Fibroblast of pulmonary artery (primary cell): ENCODE measurements around the gene DHX8.
"Not testable (repeated sequence)": the region's sequence is repeated elsewhere in the genome, so short reads cannot be mapped to it uniquely, and the experiment has no call there.

Source experiments
- DNase-seq: peaks from one replicate; pipeline ENCODE4 v3.0.0-alpha.2; 2010; ENCODE audit warnings: low read depth
- H3K4me3 ChIP-seq: replicated peaks from 2 replicates; pipeline ENCODE4 v1.5.1; 2011; ENCODE audit warnings: low read depth, mild to moderate bottlenecking, control low read depth, low read length, moderate library complexity
- TF ChIP-seq, protein P1 (sequence below): IDR thresholded peaks from 2 replicates; pipeline ENCODE4 v1.5.1; 2011; ENCODE audit warnings: mild to moderate bottlenecking, control low read depth, low read length, inconsistent platforms; ENCODE audit errors: missing control alignments

The DHX8 gene

DNA sequence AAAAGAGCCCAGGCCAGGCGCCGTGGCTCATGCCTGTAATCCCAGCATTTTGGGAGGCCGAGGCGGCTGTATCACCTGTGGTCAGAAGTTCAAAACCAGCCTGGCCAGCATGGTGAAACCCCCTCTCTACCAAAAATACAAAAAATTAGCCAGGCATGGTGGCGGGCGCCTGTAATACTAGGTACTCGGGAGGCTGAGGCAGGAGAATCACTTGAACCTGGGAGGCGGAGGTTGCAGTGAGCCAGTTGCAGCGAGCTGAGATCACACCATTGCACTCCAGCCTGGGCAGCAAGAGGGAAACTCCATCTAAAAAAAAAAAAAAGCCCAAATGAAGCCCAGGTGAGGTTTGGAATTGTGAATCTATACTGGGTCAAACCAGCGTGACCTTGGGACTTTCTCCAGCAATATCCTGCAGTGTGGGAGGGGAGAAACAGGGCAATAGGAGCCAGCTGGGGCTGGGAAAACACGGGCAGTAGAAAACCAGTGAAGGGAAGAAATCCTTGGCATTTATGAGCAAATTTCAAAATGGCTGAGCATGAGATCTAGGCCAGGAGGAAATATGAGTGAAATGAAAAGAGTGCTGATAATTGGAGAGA lies 8.2 kb upstream of the DHX8 start:
- DNase-seq: no peak
- no peak overlapping the region for H3K4me3 ChIP-seq
- TF ChIP-seq, protein P1, sequence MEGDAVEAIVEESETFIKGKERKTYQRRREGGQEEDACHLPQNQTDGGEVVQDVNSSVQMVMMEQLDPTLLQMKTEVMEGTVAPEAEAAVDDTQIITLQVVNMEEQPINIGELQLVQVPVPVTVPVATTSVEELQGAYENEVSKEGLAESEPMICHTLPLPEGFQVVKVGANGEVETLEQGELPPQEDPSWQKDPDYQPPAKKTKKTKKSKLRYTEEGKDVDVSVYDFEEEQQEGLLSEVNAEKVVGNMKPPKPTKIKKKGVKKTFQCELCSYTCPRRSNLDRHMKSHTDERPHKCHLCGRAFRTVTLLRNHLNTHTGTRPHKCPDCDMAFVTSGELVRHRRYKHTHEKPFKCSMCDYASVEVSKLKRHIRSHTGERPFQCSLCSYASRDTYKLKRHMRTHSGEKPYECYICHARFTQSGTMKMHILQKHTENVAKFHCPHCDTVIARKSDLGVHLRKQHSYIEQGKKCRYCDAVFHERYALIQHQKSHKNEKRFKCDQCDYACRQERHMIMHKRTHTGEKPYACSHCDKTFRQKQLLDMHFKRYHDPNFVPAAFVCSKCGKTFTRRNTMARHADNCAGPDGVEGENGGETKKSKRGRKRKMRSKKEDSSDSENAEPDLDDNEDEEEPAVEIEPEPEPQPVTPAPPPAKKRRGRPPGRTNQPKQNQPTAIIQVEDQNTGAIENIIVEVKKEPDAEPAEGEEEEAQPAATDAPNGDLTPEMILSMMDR: no peak

DNA sequence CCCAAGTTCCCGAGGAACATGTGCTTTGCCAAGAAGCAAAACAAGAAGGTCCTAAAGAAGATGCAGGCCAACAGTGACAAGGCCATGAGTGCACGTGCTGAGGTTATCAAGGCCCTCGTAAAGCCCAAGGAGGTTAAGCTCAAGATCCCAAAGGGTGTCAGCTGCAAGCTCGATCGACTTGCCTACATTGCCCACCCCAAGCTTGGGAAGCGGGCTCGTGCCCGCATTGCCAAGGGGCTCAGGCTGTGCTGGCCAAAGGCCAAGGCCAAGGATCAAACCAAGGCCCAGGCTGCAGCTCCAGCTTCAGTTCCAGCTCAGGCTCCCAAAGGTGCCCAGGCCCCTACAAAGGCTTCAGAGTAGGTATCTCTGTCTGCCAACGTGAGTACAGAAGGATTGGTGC lies 7.5 kb upstream of the DHX8 start:
- not testable (repeated sequence) for H3K4me3 ChIP-seq, DNase-seq

DNA sequence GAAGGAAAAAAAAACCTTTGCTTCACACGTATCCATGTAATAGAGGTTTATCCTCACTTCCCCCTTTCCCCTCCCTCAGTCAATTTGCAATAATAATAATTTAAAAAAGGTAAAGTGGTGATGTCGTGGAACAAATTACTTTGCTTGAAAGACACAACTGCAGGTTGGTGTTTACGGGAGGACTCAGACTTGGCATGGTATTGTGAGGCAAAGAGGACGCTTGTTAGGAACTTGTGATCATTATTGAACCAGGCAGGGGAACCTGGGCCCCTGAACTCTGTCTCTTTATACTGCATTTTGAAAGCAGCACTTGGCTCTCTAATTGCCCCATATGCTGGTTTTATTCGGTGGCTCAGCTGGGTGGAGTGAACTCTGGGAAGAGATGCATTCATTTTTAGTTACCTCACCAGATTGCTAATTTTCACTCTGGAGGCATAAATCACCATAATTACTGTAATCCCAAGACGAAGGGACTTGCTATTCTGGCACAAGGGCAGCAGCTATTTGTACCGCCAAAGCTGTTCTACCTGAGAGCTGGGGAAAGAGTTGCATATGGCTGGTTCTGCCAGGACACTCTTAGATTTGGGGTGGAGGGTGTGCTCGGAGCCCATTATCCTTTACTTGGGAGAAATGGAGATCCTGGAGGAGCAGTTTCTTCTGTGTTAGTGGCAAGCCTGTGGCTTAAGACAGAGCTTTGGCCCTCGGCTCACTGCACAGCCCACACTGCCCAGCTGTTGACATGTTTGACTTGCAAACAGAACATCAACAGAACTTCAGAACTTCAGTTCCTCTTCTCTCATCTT lies 5.7 kb upstream of the DHX8 start:
- TF ChIP-seq, protein P1: no peak
- DNase-seq: no peak
- no peak overlapping the region for H3K4me3 ChIP-seq

DNA sequence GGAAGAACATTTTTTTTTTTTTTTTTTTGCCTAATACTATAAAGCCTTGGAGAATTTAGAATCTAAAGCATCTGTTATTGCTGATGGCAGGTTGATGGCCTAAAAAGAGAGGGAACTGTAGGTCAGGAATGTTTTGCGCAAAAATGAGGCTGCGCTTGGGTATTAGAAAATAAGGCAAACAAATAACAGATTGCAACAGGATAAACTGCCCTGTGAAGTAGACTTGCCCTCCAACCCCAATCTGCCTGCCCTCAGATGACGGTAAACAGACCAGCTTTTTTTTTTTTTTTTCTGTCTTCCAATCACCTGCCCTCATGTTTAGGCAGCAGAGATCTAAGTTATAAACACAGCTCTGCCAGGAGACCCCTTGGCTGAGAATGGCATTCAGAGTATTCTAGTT lies 3.8 kb upstream of the DHX8 start:
- TF ChIP-seq, protein P1: no peak

DNA sequence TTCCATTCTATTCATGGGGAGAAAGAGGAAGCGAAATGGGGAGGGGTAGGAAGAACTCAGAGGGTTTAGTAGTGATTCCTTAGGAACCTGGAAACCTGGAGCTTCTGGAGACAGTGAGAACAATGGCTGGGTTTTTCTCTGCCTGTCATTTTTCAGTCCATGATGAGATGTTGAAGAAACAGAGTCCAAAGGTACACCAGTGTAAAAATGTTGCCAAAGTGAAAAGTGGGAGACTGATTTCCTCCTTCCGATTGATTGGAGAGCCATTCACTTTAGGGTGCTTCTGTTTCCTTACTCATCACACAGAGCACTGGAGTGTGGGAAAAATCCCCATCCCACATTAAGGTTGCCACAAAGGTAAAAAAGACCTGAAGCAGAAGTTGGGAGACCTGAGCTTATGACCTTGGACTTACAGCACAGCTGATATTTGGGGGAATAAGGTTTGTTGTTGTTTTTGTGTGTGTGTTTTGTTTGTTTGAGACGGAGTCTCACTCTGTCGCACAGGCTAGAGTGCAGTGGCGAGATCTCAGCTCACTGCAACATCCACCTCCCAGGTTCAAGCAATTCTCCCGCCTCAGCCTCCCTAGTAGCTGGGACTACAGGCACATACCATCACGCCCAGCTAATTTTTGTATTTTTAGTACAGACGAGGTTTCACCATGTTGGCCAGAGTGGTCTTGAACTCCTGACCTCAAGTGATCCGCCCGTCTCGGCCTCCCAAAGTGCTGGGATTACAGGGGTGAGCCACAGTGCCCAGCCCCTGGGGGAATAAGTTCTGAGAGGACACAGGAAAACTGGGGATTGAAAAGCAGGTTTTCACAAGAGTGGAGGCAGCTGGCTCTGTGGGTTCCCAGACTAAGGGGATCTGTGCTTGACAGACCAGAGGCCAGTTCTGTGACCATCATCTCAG lies 1.4 kb upstream of the DHX8 start:
- no peak for DNase-seq
- no peak overlapping the region for H3K4me3 ChIP-seq
- TF ChIP-seq, protein P1: no peak

More for the DNA sequence above, 3.8 kb upstream of the DHX8 start:
- H3K4me3 ChIP-seq: no peak overlapping the region
- DNase-seq: no peak

DNA sequence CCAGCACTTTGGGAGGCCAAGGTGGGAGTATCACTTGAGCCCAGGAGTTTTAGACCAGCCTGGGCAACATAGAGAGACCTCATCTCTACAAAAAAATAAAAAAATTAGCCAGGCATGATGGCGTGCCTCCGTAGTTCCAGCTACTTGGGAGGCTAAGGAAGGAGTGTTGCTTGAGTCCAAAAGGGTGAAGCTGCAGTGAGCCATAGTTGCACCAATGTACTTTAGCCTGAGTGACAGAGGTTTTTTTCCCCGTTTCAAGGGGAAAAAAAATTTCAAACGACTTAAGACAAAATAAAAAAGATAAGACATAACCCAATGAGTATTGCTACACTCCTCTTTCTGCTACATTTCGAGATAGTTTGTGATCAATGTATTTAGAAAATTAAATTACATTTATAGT lies 6.8 kb downstream of the DHX8 start:
- DNase-seq: no peak
- TF ChIP-seq, protein P1: no peak

DNA sequence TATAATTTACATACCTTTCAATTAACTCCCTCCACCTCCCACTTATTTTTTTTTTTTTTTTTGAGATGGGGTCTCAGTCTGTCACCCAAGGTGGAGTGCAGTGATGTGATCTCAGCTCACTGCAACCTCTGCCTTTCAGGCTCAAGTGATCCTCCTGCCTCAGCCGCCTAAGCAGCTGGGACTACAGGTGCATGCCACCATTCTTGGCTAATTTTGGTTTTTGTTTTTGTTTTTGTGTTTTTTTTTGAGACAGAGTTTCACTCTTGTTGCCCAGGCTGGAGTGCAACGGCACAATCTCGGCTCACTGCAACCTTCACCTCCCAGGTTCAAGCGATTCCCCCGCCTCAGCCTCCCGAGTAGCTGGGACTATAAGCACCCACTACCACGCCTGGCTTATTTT lies 25.7 kb downstream of the DHX8 start:
- not testable (repeated sequence) for H3K4me3 ChIP-seq, DNase-seq

More for the DNA sequence above, 6.8 kb downstream of the DHX8 start:
- H3K4me3 ChIP-seq: no peak overlapping the region

DNA sequence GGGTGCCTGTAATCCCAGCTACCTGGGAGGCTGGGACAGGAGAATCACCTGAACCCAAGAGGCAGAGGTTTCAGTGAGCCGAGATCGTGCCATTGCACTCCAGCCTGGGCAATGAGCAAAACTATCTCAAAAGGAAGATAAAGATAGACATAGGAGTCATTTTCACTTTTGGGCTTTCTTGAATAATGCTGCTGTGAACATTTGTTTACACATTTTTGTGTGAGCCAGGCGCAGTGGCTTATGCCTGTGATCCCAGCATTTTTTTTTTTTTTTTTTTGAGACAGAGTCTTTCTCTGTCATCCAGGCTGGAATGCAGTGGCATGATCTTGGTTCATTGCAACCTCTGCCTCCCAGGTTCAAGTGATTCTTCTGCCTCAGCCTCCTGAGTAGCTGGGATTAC lies 27.4 kb downstream of the DHX8 start:
- not testable (repeated sequence) for DNase-seq, H3K4me3 ChIP-seq
